NK-92 treated with Interleukin-12 subunit alpha and Interleukin-12 subunit beta, amount 100 ng/mL, for 24 hours (cell line): ENCODE data around the gene ARHGDIG.
"Not testable (repeated sequence)": the region's sequence is repeated elsewhere in the genome, so short reads cannot be mapped to it uniquely, and the experiment has no call there.

ENCODE experiments used
- DNase-seq: peaks from one replicate; lab custom pipeline; 2025; lab: John Stamatoyannopoulos, UW

ARHGDIG gene

DNA sequence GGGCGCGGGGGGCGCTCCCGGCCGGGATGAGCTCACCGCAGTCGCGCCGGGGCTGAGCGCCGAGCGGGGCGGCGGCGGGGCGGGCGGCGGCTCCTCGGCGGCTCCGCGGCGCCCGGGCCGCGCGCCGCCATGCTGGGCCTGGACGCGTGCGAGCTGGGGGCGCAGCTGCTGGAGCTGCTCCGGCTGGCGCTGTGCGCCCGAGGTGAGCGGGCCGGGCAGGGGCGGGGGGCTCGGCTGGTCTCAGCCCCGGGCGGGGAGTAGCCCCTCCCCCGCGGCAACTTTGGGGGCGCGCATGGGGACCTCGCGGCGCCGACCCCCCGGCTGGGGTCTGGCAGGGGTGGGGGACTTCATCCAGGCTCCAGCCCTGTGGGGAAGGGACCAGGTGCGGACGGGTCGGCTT is at the start of gene ARHGDIG:
Gene ARHGDIG (plus strand): TSS at position 40 of the 400 bp plus-strand sequence. CDS start 90 bp downstream, at position 130.
- DNase-seq = no peak

DNA sequence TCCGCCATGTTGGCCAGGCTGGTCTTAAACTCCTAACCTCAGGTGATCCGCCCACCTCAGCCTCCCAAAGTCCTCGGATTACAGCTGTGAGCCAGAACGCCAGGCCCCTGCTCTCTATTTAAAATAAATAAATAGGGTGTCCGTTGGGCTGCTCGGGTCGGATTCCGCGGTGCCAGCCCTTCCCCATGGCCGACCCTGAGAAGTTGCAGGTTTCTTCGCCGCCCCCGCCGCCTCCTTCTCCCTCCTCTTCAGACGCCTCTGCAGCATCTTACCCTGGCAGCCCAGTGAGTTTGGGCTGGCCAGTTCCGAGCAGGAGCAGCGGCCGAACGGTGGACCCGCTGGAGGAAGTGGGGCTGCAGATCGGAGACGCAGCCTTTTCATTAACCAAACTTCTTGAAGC is 49.4 kb upstream of the ARHGDIG start:
- no peak for DNase-seq

- peak; percentile 89 for DNase-seq
Observed at GRCh38 chr16:234468-235305, 45.7 kb upstream of the ARHGDIG start, which contains the start of gene FAM234A. TSS of gene FAM234A (plus strand) at chr16:234821. CDS start at chr16:254414, 19,593 bp downstream.

GRCh38 chr16:239948-240277 is 40.5 kb upstream of the ARHGDIG start:
- no peak for DNase-seq

- DNase-seq = no peak
Observed at GRCh38 chr16:240559-240958, 39.8 kb upstream of the ARHGDIG start.

GRCh38 chr16:242281-242680 is 38.1 kb upstream of the ARHGDIG start:
- DNase-seq = no peak

- DNase-seq = no peak
Observed at GRCh38 chr16:243348-243747, 37.0 kb upstream of the ARHGDIG start.

DNA sequence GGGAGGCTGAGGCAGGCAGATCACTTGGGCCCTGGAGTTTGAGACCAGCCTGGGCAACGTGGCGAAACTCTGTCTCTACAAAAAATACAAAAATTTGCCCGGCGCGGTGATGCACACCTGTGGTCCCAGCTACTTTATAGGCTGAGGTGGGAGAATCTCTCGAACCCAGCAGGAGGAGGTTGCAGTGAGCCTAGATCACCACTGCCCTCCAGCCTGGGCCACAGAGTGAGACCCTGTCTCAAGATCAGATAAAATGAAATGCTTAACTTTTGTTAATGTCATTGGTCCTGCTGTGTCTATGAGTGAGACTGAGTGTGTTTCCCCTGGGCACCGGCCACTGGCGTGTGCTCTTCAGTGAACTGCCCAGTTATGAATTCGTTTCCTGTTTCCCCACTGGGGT is 35.3 kb upstream of the ARHGDIG start:
- no peak for DNase-seq

GRCh38 chr16:247027-247426 is 33.4 kb upstream of the ARHGDIG start:
- DNase-seq = no peak

- no peak for DNase-seq
Observed at GRCh38 chr16:249431-249830, 31.0 kb upstream of the ARHGDIG start.

GRCh38 chr16:252366-253337 is 27.7 kb upstream of the ARHGDIG start:
- no peak for DNase-seq

- DNase-seq = no peak
Observed at GRCh38 chr16:253833-254232, 26.6 kb upstream of the ARHGDIG start.

GRCh38 chr16:254461-254860 is 25.9 kb upstream of the ARHGDIG start:
- DNase-seq = no peak

DNA sequence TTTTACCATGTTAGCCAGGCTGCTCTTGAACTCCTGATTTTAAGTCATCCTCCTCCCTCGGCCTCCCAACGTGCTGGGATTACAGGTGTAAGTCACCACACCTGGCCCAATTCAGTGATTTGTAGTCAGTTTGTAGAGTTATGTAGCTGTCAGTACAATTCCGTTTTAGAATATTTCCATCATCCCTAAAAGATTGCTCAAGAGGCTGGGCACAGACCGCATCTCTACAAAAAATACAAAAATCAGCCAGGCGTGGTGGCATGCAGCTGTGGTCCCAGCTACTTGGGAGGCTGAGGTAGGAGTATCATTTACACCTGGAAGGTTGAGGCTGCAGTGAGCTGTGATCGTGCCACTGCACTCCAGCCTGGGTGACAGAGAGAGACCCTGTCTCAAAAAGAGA is 25.2 kb upstream of the ARHGDIG start:
- no peak for DNase-seq

DNA sequence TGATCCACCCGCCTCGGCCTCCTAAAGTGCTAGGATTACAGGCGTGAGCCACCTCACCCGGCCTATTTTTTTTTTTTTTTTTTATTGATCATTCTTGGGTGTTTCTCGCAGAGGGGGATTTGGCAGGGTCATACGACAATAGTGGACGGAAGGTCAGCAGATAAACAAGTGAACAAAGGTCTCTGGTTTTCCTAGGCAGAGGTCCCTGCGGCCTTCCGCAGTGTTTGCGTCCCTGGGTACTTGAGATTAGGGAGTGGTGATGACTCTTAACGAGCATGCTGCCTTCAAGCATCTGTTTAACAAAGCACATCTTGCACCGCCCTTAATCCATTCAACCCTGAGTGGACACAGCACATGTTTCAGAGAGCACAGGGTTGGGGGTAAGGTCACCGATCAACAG is 22.3 kb upstream of the ARHGDIG start:
- not testable (repeated sequence) for DNase-seq

- DNase-seq = no peak
Observed at GRCh38 chr16:259226-259625, 21.2 kb upstream of the ARHGDIG start.

DNA sequence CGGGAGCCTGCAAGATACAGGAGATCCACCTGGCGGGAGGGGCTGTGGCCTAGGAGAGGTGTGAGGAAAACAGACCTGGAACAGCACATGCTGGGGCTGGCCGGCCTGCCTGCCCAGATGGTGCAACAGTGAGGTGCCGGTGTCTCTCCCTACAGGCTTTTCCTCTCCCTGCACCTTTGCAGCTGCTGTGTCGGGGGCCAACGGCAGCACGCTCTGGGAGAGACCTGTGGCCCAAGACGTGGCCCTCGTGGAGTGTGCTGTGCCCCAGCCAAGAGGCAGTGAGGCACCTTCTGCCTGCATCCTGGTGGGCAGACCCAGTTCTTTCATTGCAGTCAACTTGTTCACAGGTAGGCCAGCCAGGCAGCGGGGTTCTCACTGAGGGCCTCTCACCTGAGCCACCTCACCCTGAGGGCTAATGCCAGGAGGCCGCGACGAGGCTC is 20.6 kb upstream of the ARHGDIG start:
- DNase-seq = no peak

DNA sequence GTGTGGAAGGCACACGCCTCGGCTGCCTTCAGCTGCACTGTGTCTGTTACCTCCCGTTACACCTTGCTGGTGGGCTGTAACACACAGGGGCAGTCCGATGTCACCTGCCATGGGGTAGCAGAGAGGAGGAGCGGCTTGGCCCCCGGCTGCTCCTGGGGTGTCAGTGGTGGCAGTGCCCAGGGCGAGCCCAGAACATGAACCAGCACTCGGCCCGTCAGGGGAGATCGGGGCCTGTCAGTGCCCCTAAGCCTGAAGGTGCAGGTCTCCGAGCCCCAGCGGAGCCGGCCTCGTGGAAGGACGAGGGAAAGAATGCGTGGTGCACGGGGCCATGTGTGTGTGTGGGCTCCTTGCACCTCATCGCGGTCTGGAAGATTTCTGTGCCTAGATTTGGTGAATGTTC is 20.1 kb upstream of the ARHGDIG start:
- no peak for DNase-seq

DNA sequence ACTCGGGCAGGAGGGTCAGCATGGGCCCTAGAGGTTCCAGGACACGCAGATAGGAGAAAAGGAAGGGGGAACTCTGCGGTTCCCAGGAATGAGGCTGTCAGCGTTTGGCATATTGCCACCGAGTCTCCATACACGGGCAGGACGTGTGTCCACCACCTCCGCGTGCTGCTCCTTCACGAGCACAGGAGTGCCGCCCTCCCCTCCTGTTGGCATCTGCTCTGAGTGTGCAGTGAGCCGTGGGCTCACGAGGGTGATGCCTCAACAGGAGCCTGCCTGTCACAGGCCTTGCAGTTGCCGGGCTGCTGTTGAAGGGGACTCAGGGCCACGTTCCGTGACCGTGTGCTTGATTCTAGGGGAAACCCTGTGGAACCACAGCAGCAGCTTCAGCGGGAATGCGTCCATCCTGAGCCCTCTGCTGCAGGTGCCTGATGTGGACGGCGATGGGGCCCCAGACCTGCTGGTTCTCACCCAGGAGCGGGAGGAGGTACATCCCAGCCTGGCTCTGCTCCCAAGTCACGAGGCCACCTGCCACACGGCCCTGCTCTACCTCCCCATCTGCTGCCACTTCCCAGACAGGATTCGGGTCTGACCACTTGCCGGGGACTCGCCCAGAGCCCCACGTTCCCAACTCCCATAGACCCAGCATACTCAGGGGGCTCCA is 19.2 kb upstream of the ARHGDIG start:
- DNase-seq = no peak

DNA sequence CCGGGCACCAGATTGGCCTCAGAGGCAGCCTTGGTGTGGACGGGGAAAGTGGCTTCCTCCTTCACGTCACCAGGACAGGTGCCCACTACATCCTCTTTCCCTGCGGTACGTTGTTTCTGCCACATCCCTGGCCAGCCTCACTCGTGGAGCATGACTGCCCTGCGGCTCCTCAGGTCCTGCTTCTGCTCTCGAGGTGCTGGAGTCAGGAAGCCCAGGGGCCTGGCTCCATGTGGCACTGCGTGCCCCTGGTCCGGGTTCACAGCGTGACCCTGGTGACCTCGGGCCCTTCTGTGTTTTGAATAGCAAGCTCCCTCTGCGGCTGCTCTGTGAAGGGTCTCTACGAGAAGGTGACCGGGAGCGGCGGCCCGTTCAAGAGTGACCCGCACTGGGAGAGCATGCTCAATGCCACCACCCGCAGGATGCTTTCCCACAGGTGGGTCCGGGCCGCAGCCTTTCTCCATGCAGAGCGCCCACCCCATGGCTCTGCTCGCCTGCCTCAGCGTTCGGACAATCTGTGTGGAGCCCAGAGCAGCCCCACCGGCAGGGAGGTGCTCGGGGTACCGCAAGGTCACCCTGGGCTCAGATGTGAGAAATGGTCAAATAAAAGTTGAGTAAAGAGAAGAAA is 18.2 kb upstream of the ARHGDIG start:
- no peak for DNase-seq

DNA sequence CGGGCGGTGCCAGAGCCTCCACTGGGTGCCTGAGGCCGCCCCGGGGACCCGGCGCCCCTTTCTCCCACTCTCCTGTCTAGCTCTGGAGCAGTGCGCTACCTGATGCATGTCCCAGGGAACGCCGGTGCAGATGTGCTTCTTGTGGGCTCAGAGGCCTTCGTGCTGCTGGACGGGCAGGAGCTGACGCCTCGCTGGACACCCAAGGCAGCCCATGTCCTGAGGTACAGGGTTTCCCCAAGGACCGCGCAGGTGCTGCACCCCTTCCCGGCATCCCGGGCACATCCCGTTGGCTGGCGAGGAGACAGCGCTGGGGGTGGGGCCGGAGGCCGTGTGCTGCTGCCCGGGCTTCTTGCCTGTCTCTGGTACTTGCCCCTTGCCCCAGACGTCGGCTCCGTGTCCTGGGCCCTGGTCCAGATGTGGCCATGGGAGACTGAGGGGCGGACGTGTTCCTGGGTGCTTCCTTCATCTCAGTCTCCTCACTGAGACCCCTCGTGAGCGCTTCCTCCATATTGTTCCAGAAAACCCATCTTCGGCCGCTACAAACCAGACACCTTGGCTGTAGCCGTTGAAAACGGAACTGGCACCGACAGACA is 17.1 kb upstream of the ARHGDIG start:
- no peak for DNase-seq
